Activated CD4-positive, alpha-beta T cell treated with anti-CD3 and anti-CD28 coated beads, Interleukin-2, amount 50 U/mL, for 48 hours (primary cell): ENCODE measurements around the gene UTS2R.
"Not testable (repeated sequence)": the region's sequence is repeated elsewhere in the genome, so short reads cannot be mapped to it uniquely, and the experiment has no call there.

Experiments used
- DNase-seq, 2 experiments: peaks; one replicate each; pipeline ENCODE4 v3.0.0-alpha.2; 2020

UTS2R gene

DNA sequence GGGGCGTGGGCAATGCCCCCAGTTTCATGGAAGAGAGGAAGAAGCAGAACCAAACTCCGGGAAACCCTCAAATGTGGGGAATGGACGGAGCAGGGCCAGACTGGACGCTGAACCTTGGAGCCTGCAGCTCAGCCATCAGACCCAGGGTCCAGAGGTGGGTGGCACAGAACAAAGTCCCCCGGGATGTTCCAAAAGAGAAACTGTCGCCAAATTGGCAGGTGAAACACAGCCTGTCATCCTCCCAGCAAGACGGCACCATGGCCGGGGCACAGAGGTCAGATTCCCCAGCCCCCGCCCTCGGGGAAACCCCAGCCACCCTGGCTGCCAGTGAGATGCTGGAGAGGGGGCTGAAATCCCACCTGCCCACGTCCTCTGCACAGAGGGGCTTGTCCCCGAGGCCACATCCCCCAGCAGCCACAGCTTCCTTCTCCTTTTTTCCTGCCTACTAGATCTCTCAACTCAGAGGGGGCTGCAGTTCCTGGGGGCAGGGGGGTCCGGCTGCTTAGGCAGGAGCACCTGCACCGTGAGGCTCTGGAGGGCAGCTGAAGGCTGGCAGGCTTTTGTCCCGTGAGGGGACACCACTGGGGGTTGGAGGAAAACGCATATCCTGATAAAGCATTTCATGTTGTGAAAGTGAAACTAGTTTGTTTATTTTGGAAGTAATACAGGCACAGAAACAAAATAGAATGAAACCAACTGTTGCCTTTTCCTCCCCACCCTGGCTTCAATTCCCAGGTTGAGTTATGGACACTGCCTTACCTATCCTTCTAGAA is 36.8 kb upstream of the UTS2R start:
- no peak for DNase-seq

DNA sequence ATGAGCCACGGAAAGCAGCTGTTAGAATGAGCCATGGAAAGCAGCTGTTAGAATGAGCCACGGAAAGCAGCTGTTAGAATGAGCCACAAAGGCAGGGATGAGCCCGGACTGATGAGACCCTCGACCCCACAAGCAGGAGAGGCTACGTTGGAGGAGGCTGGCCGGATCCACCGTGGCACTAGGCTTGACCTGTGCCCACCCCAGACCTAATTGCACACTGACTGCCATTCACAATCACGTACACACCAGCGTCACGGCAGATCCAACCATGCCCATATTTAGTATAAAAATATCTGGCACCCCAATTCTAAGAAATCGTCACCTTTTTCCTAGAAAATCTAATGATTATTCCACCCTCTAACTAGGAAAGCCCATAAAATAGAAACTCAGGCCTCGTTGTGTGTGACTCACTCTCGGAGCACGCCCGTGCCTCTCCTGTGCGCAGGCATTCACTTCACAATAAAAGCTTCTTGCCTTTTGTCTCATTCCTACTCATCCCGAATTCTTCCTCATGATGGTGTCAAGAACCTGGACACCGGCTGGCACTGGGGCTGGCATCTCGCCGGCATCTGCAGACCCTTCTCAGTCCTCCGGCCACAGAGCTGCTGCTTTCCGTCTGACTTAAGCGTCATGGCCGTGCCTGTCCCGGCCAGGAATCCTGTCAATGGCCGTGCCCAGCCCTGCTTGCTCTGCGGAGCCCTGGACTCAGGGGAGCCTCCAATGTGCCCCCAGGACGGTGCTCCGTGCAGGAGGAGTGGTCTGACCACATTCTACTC is 32.5 kb upstream of the UTS2R start:
- no peak for DNase-seq

DNA sequence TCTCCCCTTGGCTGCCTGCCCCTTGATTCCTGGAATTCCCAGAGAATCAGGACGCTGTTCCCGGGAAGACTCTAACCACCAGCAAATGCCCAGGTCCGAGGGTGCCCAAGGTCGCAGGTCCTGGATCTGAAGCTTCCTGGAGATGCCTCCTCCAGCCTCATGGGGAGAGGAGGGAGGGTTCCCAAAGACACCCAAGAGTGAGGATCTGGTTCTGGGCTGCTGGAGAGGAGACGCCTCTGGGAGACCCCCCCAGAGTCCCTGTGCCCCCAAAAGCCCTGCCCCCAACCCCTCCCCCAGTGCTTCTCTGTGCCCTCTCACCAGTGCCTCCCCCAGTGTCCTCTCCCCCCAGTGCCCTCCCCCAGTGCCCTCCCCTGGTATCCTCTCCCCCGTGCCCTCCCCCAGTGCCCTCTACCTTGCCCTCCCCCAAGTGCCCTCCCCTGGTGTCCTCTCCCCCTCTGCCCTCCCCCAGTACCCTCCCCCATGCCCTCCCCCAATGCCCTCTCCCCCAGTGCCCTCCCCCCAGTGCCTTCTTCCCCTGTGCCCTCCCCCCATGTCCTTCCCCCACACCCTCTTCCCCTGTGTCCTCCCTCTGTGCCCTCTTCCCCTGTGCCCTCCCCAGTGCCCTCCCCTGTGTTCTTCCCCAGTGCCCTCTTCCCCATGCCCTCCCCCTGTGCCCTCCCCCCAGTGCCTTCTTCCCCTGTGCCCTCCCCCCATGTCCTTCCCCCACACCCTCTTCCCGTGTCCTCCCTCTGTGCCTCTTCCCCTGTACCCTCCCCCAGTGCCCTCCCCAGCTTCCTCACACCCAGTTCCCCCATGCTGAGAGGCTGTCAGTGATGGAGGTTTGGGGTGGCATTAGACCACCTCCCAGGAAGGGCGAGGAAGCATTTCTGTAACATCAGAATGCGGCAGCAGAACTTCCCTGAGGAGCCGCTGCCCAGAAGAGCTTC is 31.7 kb upstream of the UTS2R start:
- DNase-seq, result no peak

DNA sequence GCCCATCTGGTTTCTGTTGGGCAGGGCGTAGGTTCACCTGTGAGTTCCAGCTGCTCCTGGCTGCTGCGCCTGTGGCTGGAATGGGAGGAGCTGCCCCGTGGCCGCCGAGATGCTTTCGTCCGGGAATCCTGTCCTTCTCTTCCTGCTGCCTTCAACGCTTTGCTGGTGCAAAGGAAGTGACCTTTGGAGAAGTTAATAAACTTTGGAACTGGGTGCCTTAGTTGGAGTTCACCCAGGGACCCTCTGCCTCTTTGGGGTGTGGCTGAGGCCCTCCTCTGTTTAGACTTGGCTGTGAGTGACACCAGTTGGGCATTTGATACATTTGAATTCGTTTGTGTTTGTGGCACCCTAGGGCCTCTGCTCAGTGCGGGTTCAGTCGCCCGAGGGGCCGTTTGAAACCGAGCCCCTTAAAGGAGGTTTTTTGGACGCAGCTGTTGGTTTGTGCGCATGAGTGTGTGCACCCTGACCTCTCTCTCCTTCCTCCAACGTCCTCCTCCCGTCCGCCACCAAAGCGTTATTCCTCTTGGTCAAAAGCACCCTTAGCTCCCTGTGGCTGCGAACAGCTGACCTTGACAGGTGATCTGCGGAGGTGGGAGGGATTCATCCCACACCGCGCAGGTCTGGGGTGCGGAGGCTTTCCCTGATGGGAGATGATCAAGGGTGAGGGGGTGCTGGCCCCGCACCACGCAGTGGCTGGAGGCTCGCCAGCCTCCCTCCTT is 29.0 kb upstream of the UTS2R start:
- no peak for DNase-seq

DNA sequence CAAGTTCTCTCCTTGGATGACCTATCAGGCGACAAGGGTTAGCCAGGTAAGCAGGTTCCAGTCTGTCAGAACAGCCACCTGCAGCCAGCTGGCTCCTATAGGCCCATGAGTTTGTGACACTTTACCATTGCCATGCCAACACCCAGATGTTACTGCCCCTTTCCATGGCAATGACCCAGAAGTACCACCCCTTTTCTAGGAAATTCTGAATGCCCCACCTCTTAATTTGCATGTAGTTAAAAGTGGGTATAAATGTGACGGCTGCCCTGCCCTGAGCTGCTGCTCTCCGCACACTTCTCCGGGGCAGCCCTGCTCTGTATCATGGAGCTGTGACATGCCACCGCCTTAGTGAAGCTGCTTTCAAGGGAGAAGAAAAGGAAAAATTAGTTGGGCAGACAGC is 28.0 kb upstream of the UTS2R start:
- DNase-seq, result no peak

DNA sequence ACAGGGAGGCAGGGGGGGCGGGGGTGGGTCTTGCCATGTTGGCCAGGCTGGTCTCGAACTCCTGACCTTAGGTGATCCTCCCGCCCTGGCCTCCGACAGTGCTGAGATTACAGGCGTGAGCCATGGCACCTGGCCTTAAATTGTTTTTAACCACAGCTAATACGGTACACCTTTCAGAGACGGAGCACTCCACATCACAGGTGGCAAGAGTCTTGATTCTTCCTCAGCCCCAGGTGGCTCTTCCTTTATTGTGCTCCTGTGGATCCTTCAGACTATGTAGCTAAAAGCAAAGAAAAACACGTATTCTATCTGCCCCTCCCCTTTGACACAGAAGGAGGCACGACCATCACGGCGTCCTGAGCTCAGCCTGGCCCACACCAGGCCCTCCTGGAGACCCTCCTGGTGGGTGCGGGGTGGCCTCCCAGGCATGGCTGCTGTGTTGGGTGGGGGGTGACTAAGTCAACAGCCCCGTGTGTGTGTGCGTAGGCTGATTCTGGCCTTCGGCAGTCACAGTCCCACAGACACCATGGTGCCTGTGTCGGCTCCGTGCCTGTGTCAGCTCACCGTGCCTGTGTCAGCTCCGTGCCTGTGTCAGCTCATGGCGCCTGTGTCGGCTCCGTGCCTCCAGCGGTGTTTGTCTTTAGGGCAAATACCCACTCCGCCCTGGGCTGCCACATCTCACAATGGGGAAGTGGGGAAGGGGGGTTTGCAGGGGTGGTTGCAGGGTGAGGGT is 27.2 kb upstream of the UTS2R start:
- no peak for DNase-seq

DNA sequence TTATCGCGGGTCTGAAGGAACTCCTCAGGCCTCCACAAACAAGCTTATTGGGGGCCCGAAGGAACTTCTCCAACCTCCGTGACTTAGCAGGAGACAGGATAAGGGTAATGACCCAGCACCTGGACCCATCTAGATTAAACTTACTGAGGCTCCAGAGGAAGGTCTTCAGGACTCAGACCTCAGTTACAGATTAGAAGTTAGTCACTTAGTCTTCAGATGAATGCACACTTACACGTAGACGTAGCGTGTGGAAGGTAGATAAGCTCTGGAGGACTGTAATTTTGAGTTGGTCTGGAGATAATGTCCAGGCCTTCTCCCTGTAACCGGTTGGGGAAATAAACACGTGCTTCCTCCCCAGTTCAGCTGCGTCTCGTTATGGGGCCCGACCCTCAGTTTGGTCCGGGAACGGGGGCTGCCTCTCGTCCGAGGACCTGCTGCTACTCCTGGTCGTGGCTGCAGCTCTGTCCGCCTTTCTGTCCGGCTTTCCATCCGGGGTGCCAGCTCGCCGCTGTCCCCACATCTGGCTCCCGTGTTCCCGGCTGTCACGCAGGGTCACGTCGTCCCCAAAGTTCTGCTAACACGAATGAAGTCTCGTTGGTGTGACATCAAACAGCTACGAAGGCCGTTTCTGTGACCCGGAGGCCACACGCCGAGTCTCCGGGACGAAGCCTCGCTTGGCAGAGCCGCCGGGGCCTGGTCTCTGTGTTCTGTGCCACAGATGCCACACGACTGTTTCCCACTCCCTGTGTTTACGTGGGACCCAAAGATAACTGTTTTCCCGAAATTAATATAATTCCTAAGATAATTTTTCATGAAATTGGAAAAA is 26.2 kb upstream of the UTS2R start:
- no peak for DNase-seq

DNA sequence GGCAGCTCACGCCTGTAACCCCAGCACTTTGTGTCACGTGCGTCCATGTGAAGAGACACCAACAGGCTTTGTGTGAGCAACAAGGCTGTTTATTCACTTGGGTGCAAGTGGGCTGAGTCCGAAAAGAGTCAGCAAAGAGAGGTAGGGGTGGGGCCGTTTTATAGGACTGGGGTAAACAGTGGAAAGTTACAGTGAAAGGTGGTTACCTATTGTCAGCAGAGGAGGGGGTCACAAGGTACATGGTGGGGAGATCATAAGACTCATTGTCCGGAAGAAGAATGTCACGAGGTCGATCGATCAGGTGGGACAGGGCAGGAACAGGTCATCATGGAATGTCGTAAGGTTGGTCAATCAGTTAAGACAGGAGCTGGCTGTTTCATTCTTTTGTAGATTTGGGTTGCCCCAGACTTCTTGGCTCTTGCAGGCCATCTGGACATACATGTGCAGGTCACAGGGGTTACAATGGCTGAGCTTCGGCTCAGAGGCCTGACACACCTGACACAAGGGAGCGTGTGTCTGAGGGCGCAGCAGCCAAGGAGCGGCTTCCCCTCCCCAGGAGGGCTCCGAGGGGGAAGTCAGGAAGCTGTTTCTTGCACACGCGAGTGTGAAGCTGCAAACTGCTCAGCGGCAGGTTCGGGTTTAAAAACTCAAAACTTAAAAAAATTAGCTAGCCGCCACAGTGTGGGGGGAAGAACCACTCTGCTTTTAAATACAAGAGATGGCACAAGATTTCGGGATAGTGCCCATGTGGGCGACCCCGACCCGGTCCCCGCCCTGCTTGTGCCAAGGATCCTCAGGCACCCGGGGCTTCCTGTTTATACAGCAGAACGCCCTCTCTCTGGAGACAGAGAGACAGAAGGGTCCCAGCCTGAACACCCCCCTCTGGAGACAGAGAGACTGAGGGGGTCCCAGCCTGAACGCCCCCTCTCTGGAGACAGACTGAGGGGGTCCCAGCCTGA is 24.9 kb upstream of the UTS2R start:
- no peak for DNase-seq

DNA sequence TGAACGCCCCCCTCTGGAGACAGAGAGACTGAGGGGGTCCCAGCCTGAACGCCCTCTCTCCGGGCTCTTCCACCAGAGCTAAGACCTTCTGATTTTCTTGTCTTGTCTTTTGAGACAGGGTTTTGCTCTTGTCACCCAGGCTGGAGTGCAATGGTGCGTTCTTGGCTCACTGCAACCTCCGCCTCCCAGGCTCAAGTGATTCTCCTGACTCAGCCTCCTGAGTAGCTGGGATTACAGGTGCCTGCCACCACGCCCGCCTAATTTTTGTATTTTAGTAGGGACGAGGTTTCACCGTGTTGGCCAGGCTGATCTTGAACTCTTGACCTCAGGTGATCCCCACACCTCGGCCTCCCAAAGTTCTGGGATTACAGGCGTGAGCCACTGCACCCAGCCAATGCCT is 23.6 kb upstream of the UTS2R start:
- DNase-seq, result not testable (repeated sequence)

DNA sequence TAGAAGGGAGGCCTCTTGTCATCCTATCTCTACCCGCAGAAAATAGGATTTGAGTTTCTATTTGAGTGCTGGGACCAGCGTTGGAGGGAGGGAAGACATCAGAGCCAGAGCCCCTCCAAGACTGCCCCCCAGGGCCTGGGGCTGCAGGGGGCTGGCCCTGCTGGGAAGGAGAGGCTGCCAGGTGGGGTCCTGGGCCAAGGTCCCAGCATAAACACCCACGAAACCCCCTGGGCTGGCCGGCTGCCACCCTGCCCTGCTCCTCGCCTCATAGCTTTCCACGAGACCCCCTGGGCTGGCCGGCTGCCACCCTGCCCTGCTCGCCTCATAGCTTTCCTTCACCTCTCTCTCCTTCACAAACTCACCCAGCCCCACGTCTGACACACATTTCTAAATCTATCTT is 23.1 kb upstream of the UTS2R start:
- DNase-seq, result no peak

DNA sequence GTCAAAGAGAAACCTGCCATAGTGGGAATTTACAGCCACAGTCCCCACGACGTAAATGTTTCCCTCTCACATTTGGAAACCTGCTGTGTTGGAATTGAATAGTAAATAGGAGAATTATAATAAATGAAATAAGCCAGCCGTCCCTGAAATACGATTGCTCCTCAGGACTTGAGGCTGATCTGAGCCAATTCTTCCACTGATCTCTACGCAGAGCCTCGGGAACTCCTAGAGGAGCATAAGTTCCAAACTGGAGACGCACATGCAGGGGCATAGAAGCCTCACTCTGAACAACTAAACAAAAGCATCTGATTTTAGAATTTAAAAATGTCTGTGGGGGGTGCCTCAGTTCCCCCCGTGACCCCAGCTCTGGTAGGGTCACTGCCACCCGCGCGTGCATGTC is 22.7 kb upstream of the UTS2R start:
- DNase-seq, result no peak

DNA sequence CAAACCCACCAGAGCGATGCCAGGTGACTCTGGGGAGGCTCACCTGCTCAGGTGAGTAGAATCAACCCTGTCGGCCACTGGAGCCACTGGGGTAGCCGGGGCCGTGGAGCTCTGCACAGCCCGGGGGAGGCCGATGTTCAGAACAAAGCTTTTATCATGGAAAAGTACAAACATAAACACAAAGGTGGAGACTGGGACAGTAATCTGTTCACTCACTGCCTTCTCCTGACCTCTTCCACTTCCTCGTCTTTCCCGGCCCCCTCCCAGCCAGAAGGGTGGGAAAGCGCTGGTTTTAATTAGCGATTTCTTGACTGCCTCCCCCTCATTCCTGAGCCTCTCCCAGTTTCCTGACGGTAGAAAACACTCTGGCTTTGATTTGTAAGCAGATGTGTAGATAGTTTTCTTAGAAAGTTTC is 22.3 kb upstream of the UTS2R start:
- DNase-seq, result no peak

DNA sequence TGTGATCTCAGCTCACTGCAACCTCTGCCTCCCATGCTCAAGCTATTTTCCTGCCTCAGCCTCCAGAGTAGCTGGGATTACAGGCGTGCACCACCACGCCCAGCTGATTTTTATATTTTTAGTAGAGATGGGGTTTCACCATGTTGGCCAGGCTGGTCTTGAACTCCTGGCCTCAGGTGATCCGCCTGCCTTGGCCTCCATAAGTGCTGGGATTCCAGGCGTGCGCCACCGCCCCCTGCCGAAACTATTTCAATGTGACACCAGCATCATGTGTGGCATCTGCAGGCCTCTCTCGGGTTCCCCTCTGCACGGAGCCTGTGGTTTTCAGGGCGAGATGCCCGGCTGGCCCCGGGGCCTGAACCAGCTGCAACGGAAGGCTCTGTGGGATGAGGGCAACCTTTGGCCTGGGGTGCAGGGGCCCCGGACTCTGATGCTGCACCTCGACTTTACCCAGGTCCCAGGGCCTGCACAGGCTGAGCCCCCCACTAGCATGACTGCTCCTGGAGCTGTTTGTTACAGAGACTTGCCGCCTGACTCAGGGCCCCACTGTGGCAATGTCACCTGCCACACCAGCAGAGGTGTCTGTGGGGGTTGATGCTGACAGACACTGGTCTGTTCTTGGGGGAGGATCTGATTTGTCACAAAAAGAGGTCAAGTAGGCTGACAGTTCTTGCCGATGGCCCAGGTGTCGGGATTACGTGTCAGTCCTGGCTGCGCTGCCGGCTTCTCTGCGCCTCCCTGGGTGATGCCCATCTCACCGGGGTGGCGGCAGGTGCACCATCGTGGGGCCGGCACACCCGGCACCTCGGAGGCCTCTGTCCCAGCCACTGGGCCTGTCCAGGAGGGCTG is 21.2 kb upstream of the UTS2R start:
- peak; percentile 64 to 77 for DNase-seq

DNA sequence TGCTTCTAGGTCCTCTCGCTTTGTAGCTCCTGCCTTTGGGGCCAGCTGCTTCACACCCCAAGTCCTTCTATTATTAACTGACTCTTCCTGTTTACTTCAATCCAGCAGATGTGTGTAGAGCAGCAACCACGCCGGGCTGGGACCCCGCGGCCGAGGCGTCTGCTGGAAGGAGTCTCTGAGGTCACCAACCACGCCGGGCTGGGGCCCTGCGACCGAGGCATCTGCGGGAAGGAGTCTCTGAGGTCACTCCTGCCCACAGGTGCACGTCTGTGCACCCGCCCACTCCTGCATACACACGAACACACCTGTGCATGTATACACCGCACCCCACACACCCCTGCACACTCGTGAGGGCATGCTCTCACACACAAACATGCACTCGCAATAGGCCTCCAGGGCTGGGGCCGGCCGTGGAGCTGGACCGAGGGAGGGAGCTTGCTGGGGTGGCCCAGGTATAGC is 20.3 kb upstream of the UTS2R start:
- DNase-seq, result no peak

DNA sequence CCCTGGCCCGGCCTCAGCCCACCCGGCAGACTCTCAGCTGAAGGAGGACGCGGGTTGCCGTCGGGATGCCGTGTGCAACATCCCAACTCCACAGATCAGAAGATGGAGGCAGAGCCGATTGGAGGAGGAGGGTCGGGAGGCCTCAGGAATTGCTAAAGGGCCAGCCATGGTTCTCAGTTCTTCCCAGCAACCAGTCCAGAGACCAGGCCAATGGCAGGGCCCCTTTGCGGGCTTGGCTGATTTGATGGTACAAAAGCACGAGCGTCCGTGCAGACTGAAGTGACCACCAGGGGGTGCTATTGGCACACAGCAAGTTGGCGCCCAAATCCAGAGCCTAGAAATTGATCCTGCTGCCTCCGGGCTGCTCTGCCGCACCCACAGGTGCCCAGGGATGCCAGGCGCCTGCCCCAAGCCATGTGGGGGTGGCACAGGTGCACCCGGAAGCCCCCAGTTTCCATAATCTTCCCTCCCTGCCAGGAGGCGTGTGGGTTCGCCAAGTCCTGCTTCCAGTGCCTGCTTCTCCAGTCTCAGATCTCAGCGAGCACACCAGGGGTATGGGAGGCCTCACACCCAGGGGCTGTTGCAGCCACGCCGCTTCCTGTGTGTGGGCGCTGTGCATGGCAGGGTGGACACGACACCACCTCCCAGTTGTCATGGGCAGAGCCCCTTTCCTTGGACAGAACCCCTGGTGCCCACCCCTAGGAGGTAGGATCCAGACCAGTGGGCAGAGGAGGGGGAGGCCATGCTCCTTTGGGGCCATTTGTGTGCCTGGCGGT is 19.7 kb upstream of the UTS2R start:
- peak; percentile 83 to 89 for DNase-seq

DNA sequence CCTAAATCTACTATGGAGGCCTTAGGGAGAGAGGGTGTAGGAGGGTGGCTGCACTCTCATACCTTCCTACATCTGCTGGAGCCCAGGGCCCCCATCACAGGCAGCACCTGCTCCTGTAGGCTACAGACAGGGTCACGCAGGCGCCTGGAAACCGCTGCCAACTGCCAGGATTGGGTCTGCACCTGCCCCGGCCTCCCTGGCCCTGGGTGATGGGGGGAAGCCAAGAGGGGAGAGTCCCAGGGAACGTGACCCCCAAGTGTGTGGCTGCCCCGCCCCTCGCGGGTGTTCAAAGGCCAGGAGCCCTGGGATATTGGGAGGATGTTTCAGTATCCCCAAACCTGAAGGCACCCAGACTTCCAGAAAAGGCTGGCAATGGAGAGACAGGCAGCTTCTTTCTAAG is 18.1 kb upstream of the UTS2R start:
- DNase-seq, result no peak

DNA sequence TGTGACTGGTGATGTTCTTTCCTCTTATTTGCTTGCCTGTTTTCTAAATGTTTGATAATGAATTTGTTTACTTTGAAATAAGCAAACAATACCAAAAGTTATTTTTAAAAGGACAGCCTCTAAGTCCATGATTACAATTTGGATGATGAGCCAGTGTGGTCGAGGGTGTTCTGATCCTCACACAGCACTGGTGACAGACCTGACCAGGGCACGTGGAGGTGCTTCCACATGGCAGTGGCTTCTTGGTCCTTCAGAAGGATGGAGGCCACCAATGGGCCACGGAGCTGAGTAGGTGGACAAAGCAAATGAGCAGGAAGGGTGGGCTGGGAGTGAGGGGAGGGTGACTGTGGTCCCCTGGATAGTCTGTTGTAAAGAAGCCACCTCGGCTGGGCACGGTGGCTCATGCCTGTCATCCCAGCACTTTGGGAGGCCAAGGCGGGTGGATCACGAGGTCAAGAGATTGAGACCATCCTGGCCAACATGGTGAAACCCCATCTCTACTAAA is 16.7 kb upstream of the UTS2R start:
- DNase-seq, result no peak
